HepG2 (cell line): Measurements from ENCODE around the gene UBE2M. TPM values are rescaled to one million over a fixed set of nuclear protein-coding genes. Genes with fewer than 3 reads are reported as not detected.

Source experiments
- CCAR2 ChIP-seq: fragments of 200-400 bp; formaldehyde crosslinking; optimal IDR thresholded peaks from 2 replicates; pipeline ENCODE3; 2018; ENCODE audit warnings: low read depth, mild to moderate bottlenecking, low read length, moderate library complexity
- GATAD2A ChIP-seq: IDR thresholded peaks from 2 replicates; pipeline ENCODE4 v1.6.1; 2016
- HMGXB3 ChIP-seq: sonication (generic); formaldehyde crosslinking; IDR thresholded peaks from 2 replicates; pipeline ENCODE4 v1.4.0; 2020; ENCODE audit warnings: missing genetic modification reagents, borderline replicate concordance
- HNRNPL ChIP-seq: fragments of 200-400 bp; formaldehyde crosslinking; IDR thresholded peaks from 2 replicates; pipeline ENCODE4 v1.6.1; 2017; ENCODE audit warnings: mild to moderate bottlenecking, low read depth, low read length
- KLF6 ChIP-seq: IDR thresholded peaks from 2 replicates; pipeline ENCODE4 v1.8.0; 2016; ENCODE audit warnings: missing biosample characterization, missing genetic modification reagents
- MATR3 ChIP-seq: sonication (generic); formaldehyde crosslinking; IDR thresholded peaks from 2 replicates; pipeline ENCODE4 v1.4.0; 2020; ENCODE audit warnings: missing genetic modification reagents
- MYC ChIP-seq: sonication (generic); formaldehyde crosslinking; IDR thresholded peaks from 2 replicates; pipeline ENCODE4 v1.9.0; 2021; ENCODE audit warnings: missing genetic modification reagents, borderline replicate concordance
- NBN ChIP-seq: fragments of 450-650 bp; conservative IDR thresholded peaks from 2 replicates; pipeline ENCODE4 v1.6.1; 2017
- NR2C2 ChIP-seq: sonication (generic); formaldehyde crosslinking; IDR thresholded peaks from 2 replicates; pipeline ENCODE4 v1.4.0; 2020; ENCODE audit warnings: missing genetic modification reagents, mild to moderate bottlenecking, moderate library complexity, borderline replicate concordance
- RBM22 ChIP-seq: fragments of 200-400 bp; formaldehyde crosslinking; optimal IDR thresholded peaks from 2 replicates; pipeline ENCODE3; 2017; ENCODE audit warnings: mild to moderate bottlenecking, low read length, moderate library complexity
- SAFB2 ChIP-seq: sonication (generic); formaldehyde crosslinking; IDR thresholded peaks from 2 replicates; pipeline ENCODE4 v1.5.1; 2020; ENCODE audit warnings: missing genetic modification reagents, low read depth, mild to moderate bottlenecking, borderline replicate concordance
- SKI ChIP-seq: fragments of 450-650 bp; IDR thresholded peaks from one replicate; pipeline ENCODE4 v1.6.1; 2018; ENCODE audit warnings: mild to moderate bottlenecking; ENCODE audit not compliant: partially characterized antibody
- SRSF1 ChIP-seq: fragments of 200-400 bp; formaldehyde crosslinking; optimal IDR thresholded peaks from 2 replicates; pipeline ENCODE3; 2017; ENCODE audit warnings: mild to moderate bottlenecking, low read depth, low read length, moderate library complexity
- TBX2 ChIP-seq: sonication (generic); formaldehyde crosslinking; IDR thresholded peaks from 2 replicates; pipeline ENCODE4 v1.5.0; 2020; ENCODE audit warnings: missing genetic modification reagents, mild to moderate bottlenecking, borderline replicate concordance
- ZMAT3 ChIP-seq: sonication (generic); formaldehyde crosslinking; conservative IDR thresholded peaks from 2 replicates; pipeline ENCODE4 v1.7.0; 2021; ENCODE audit warnings: missing genetic modification reagents
- ZNF281 ChIP-seq: sonication (generic); formaldehyde crosslinking; IDR thresholded peaks from 2 replicates; pipeline ENCODE4 v1.4.0; 2020; ENCODE audit warnings: missing genetic modification reagents, borderline replicate concordance
- ZNF451 ChIP-seq: sonication (generic); formaldehyde crosslinking; IDR thresholded peaks from 2 replicates; pipeline ENCODE4 v1.5.0; 2020; ENCODE audit warnings: mild to moderate bottlenecking, missing genetic modification reagents
- ZNF766 ChIP-seq: sonication (generic); formaldehyde crosslinking; IDR thresholded peaks from 2 replicates; pipeline ENCODE4 v1.5.0; 2020; ENCODE audit warnings: missing genetic modification reagents, borderline replicate concordance
- polyA plus RNA-seq, 8 experiments: library from polyadenylated mRNA; depleted of rRNA in 3 of 8; stranded (reverse) in 7 of 8; unstranded in 1 of 8; fragments of >200 nt; fragmentation: Illumina TruSeq in 4 of 8; extraction: Trizol in 4 of 8; gene quantifications; 2 replicates each; pipeline versions ENCODE4 v1.2.1 to v1.2.3, GENCODE V29; 2011 to 2016; ENCODE audit warnings: low read depth in 4 of 8, missing spikeins in 1 of 8, mixed read lengths in 1 of 8; ENCODE audit not compliant: insufficient read depth in 1 of 8
- total RNA-seq, 5 experiments: library from RNA; depleted of rRNA; stranded (reverse); fragments of >200 nt; fragmentation: Illumina TruSeq; extraction: Trizol; gene quantifications; 2 replicates each; pipeline ENCODE4 v1.2.3, GENCODE V29; 2016; ENCODE audit warnings: low read depth in 1 of 5
- TF ChIP-seq, protein P1 (sequence below): IDR thresholded peaks from 2 replicates; pipeline ENCODE4 v1.6.1; 2016; ENCODE audit warnings: low read depth
- TF ChIP-seq, protein P2 (sequence below): sonication (generic); formaldehyde crosslinking; IDR thresholded peaks from 2 replicates; pipeline ENCODE4 v1.5.0; 2020; ENCODE audit warnings: missing genetic modification reagents

The UBE2M gene
- total and polyA plus RNA-seq, 2 of the 13 experiments (the other 11 are each of a cell fraction or from before 2014, with no cell fraction given), result 36.2 to 50.3 TPM

DNA sequence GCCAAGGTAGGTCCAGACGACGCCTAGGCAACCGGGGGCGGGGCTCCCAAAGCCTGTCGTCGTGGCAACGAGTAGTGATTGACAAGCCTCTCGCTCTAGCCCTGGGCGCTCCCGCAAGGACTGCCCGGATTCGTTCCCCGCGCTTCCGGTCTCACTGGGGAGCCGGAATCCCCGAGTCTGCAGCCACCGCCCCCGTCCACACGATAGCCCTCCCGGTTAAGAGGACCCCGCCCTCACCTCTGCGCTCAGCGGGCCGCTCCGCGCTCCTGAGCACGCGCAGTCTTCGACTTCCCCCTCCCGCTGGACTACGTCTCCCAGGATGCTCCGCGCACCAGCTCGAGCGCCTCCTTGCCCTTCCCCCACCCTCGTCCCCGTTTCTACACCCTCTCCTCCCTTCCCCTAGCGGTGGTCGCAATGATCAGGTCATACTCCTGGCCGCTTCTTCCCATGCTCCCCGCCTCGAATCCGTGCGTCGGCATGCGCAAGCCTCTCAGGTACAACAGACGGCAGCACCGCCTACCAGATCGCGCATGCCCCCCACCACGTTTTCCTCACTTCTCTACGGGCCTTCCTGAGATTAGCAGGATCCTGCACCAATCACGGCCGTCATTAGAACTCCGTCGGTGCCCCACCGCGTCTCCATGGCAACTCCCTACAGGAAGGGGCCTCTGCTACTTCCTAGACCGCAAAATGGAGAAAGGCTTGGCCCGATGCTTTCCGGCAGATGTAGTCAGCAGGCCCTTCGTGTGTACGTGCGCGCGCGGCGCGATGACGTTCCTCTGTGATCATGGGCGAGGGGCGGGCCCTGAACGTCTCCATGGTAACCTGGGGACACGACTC lies 14.6 kb upstream of the UBE2M start, which contains the start of gene MZF1 (continued):
- TF ChIP-seq ZMAT3 (CRISPR knock-in tag) (no peak), MATR3 (CRISPR knock-in tag) (no peak), ZNF451 (CRISPR knock-in tag) (0 out of 2 replicates have a peak, but pooled peaks have one; percentile 70), TBX2 (CRISPR knock-in tag) (peak; percentile 65; the same call in 1 of the 2 replicates), RBM22 (peak; percentile 100), HMGXB3 (CRISPR knock-in tag) (peak; percentile 99), SRSF1 (peak; percentile 33), ZNF766 (CRISPR knock-in tag) (peak; percentile 39; the same call in 1 of the 2 replicates), SKI (peak; percentile 76), NR2C2 (peak; percentile 79; the same call in 1 of the 2 replicates), ZNF281 (CRISPR knock-in tag) (peak; percentile 96), SAFB2 (peak; percentile 90; the same call in 1 of the 2 replicates), MYC (peak; percentile 83), HNRNPL (no peak), CCAR2 (peak; percentile 26), GATAD2A (CRISPR knock-in tag) (no peak; the same call in 1 of the 2 replicates), KLF6 (CRISPR knock-in tag) (no peak), NBN (no peak)
- TF ChIP-seq, protein P1, sequence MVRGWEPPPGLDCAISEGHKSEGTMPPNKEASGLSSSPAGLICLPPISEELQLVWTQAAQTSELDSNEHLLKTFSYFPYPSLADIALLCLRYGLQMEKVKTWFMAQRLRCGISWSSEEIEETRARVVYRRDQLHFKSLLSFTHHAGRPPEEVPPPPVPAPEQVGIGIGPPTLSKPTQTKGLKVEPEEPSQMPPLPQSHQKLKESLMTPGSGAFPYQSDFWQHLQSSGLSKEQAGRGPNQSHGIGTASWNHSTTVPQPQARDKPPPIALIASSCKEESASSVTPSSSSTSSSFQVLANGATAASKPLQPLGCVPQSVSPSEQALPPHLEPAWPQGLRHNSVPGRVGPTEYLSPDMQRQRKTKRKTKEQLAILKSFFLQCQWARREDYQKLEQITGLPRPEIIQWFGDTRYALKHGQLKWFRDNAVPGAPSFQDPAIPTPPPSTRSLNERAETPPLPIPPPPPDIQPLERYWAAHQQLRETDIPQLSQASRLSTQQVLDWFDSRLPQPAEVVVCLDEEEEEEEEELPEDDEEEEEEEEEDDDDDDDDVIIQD (CRISPR knock-in tag), result 0 out of 2 replicates have a peak, but pooled peaks have one; percentile 31
- TF ChIP-seq, protein P2, sequence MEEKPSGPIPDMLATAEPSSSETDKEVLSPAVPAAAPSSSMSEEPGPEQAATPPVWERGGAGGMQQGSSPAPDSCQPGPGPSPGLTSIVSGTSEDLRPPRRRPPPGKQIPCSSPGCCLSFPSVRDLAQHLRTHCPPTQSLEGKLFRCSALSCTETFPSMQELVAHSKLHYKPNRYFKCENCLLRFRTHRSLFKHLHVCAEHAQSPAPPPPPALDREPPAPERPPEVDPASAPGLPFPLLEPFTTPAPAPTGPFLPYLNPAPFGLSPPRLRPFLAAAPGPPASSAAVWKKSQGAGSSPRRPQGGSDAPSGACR (CRISPR knock-in tag), result peak; percentile 69; the same call in 1 of the 2 replicates
